Endodermal cell (in vitro differentiated cells): ENCODE measurements around the gene RREB1. TPM values are rescaled to one million over a fixed set of nuclear protein-coding genes. Genes with fewer than 3 reads are reported as not detected.

Experiments used
- DNase-seq: peaks from one replicate; pipeline ENCODE4 v3.0.0-alpha.2; 2017
- H3K27ac ChIP-seq: 2 replicates; pipeline ENCODE4 v1.5.1; 2013; ENCODE audit warnings: mild to moderate bottlenecking, low read depth, low read length, moderate library complexity
- H3K27me3 ChIP-seq: 2 replicates; pipeline ENCODE4 v1.6.1; 2013; ENCODE audit warnings: mild to moderate bottlenecking, low read length, moderate library complexity; ENCODE audit not compliant: insufficient read depth, control insufficient read depth, poor library complexity, severe bottlenecking
- H3K36me3 ChIP-seq: 2 replicates; pipeline ENCODE4 v1.7.0; 2013; ENCODE audit warnings: mild to moderate bottlenecking, low read length, moderate library complexity; ENCODE audit not compliant: control insufficient read depth, insufficient read depth
- H3K4me1 ChIP-seq: one replicate; pipeline ENCODE4 v1.7.0; 2013; ENCODE audit warnings: low read length; ENCODE audit not compliant: control insufficient read depth, insufficient read depth
- H3K4me3 ChIP-seq: 2 replicates; pipeline ENCODE4 v1.5.1; 2013; ENCODE audit warnings: mild to moderate bottlenecking, low read length, moderate library complexity
- H3K9ac ChIP-seq: 2 replicates; pipeline ENCODE4 v1.6.1; 2013; ENCODE audit warnings: mild to moderate bottlenecking, low read length, moderate library complexity; ENCODE audit not compliant: poor library complexity, severe bottlenecking; ENCODE audit errors: extremely low read depth
- H3K9me3 ChIP-seq: 2 replicates; pipeline ENCODE4 v1.6.1; 2013; ENCODE audit warnings: mild to moderate bottlenecking, low read length, moderate library complexity; ENCODE audit not compliant: control insufficient read depth
- H3K27ac Mint-ChIP-seq: 2 replicates; pipeline ENCODE4 v1.8.0; 2020; ENCODE audit warnings: mixed read lengths
- H3K27me3 Mint-ChIP-seq: 2 replicates; pipeline ENCODE4 v1.8.0; 2021; ENCODE audit warnings: mild to moderate bottlenecking, mixed read lengths; ENCODE audit not compliant: insufficient read depth
- H3K36me3 Mint-ChIP-seq: 2 replicates; pipeline ENCODE4 v1.8.0; 2020; ENCODE audit warnings: low read depth, mixed read lengths
- H3K4me1 Mint-ChIP-seq: 2 replicates; pipeline ENCODE4 v1.8.0; 2020; ENCODE audit warnings: mixed read lengths
- H3K4me3 Mint-ChIP-seq: 2 replicates; pipeline ENCODE4 v1.8.0; 2020; ENCODE audit warnings: mild to moderate bottlenecking, moderate library complexity, mixed read lengths
- H3K9me3 Mint-ChIP-seq: 2 replicates; pipeline ENCODE4 v1.8.0; 2020; ENCODE audit warnings: mild to moderate bottlenecking, mixed read lengths
- CTCF ChIP-seq: fragments of 200-600 bp; sonication (generic); conservative IDR thresholded peaks from 2 replicates; pipeline ENCODE4 v1.5.0; 2021; ENCODE audit warnings: antibody characterized with exemption, mild to moderate bottlenecking
- WGBS, 2 experiments: methylation state at CpG; one replicate each; pipeline versions ENCODE4 v1.1.5 to v1.1.7; 2013; ENCODE audit warnings: missing lambda C conversion rate in 2 of 2, mixed read lengths in 1 of 2; ENCODE audit not compliant: insufficient coverage in 1 of 2, insufficient read length in 1 of 2; 5-methylcytosine and 5-hydroxymethylcytosine counted together
- total RNA-seq, 2 donors: library from RNA; stranded (reverse); fragmentation: NEBNext Ultra II Directional in 1 of 2; extraction: Animal tissue kit (Norgen Biotek cat#: 25700) in 1 of 2; gene quantifications; 2 replicates in 1 of 2; 3 replicates in 1 of 2; pipeline ENCODE4 v1.2.1, GENCODE V29; 2021

Gene RREB1
- total RNA-seq, 2 donors from 2014 or later, result 51.2 to 64.3 TPM

- Histone ChIP-seq H3K4me3 (no peak overlapping the region), H3K36me3 (no peaks in the 10 kb centered on the region), H3K4me1 (peaks cover 10% of the 10 kb centered on the region), H3K9me3 (no peaks in the 10 kb centered on the region), H3K27me3 (no peaks in the 10 kb centered on the region), H3K9ac (no peak overlapping the region), H3K27ac (no peak overlapping the region)
- Mint-ChIP-seq H3K27ac (peak overlapping the region; percentile 7), H3K36me3 (no peaks in the 10 kb centered on the region), H3K9me3 (no peaks in the 10 kb centered on the region), H3K4me1 (peaks cover 23% of the 10 kb centered on the region), H3K27me3 (no peaks in the 10 kb centered on the region), H3K4me3 (no peak overlapping the region)
- no peak for TF ChIP-seq CTCF
- DNase-seq, result no peak
- WGBS, 2 experiments, result 78 to 85% methylated on average over 3 to 9 of the region's 9 CpGs
Observed at GRCh38 chr6:7086488-7086887, 21.3 kb upstream of the RREB1 start.

- Mint-ChIP-seq H3K36me3 (no peaks in the 10 kb centered on the region), H3K27me3 (no peaks in the 10 kb centered on the region), H3K4me3 (no peak overlapping the region), H3K4me1 (peaks cover 23% of the 10 kb centered on the region), H3K9me3 (no peaks in the 10 kb centered on the region), H3K27ac (no peak overlapping the region)
- Histone ChIP-seq H3K4me1 (peaks cover 10% of the 10 kb centered on the region), H3K9me3 (no peaks in the 10 kb centered on the region), H3K27me3 (no peaks in the 10 kb centered on the region), H3K36me3 (no peaks in the 10 kb centered on the region), H3K9ac (no peak overlapping the region), H3K27ac (peak overlapping the region; percentile 1), H3K4me3 (no peak overlapping the region)
- TF ChIP-seq CTCF, result peak; percentile 25
- peak; percentile 60 for DNase-seq
- 10 to 35% methylated on average over 1 to 3 of the region's 3 CpGs for WGBS, 2 experiments
Observed at GRCh38 chr6:7087066-7087465, 20.7 kb upstream of the RREB1 start.

DNA sequence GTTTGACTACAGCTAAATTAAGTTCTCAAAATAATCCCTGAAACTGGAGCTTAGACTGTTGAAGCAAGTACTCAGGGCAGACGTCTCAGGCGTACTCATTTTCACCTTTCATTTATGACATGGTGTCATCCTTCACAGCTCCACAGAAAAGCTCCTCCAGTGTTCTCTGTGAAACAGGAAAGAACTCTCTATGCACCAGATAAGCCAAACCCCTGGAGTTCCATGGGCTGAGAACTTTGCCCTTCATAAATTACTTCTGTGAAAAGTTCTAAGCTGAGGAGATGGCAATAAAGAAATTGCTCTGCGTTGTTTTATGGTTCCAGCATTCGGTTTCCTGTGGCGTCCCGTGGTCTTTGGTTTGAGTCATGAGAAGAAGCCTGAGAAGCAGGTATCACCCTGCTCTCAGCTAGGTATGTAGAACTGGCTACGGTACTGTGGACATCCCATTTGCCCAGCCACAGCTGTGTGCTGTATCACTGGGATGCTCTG lies 20.2 kb upstream of the RREB1 start:
- no peak overlapping the region for H3K27ac Mint-ChIP-seq
- Histone ChIP-seq H3K9me3 (no peaks in the 10 kb centered on the region), H3K27me3 (no peaks in the 10 kb centered on the region), H3K4me1 (peaks cover 10% of the 10 kb centered on the region), H3K27ac (peak overlapping the region; percentile 1), H3K36me3 (no peaks in the 10 kb centered on the region), H3K9ac (no peak overlapping the region), H3K4me3 (no peak overlapping the region)
- no peak for DNase-seq
- no peaks in the 10 kb centered on the region for H3K36me3 Mint-ChIP-seq
- H3K27me3 Mint-ChIP-seq, result no peaks in the 10 kb centered on the region
- 73 to 78% methylated on average over 7 of the region's 7 CpGs for WGBS, 2 experiments
- peaks cover 23% of the 10 kb centered on the region for H3K4me1 Mint-ChIP-seq
- peaks cover 3% of the 10 kb centered on the region for H3K9me3 Mint-ChIP-seq
- H3K4me3 Mint-ChIP-seq, result no peak overlapping the region
- no peak for TF ChIP-seq CTCF
